Measurements from ENCODE around the gene GRN. TPM values are rescaled to one million over a fixed set of nuclear protein-coding genes. Genes with fewer than 3 reads are reported as not detected.

The GRN gene
- total RNA-seq, 4 donors from 2014 or later: 169 to 313 (median 260) TPM

- no peaks in the 10 kb centered on the region for H3K27me3 ChIP-seq
Observed at GRCh38 chr17:44349553-44350070, 4.5 kb downstream of the GRN start.

GRCh38 chr17:44350733-44351226 lies 5.7 kb downstream of the GRN start:
- Histone ChIP-seq H3K36me3 (peaks cover 22 to 53% (median 47%) of the 10 kb centered on the region in 4 donors), H3K9me3 (no peaks in the 10 kb centered on the region), H3K4me3 (no peak overlapping the region), H3K27me3 (no peaks in the 10 kb centered on the region), H3K4me1 (peaks cover 6 to 26% (median 20%) of the 10 kb centered on the region in 4 donors), H3K27ac (replicated peaks in 1 of 4) (no peak overlapping the region)
- TF ChIP-seq CTCF (IDR thresholded peaks at IDR 0.05) (peak; percentile 46 to 72 (median 50)), POLR2A (IDR thresholded peaks at IDR 0.05; ENCODE audit: low read depth) (no peak), EP300 (IDR thresholded peaks at IDR 0.05) (no peak)
- intact Hi-C loops (cut with DNase I): no loop called here
- WGBS: 65% methylated on average over 5 of the region's 6 CpGs
- DNase-seq (ENCODE audit: extremely low spot score): no peak

More at GRCh38 chr17:44349553-44350070, 4.5 kb downstream of the GRN start:
- 91% methylated on average over 7 of the region's 12 CpGs for WGBS
- DNase-seq (ENCODE audit: extremely low spot score): no peak
- Histone ChIP-seq H3K4me1 (peaks cover 7 to 34% (median 26%) of the 10 kb centered on the region in 4 donors), H3K9me3 (no peaks in the 10 kb centered on the region), H3K4me3 (no peak overlapping the region), H3K36me3 (peaks cover 22 to 53% (median 47%) of the 10 kb centered on the region in 4 donors), H3K27ac (replicated peaks in 1 of 4) (no peak overlapping the region)
- intact Hi-C loops (cut with DNase I): no loop called here
- TF ChIP-seq POLR2AphosphoS5 (IDR thresholded peaks at IDR 0.05): no peak
- TF ChIP-seq POLR2A (IDR thresholded peaks at IDR 0.05; ENCODE audit: low read depth): no peak
- TF ChIP-seq EP300 (IDR thresholded peaks at IDR 0.05): no peak
- TF ChIP-seq CTCF (IDR thresholded peaks at IDR 0.05): no peak

- no peaks in the 10 kb centered on the region for H3K9me3 ChIP-seq
- 87% methylated on average over 6 of the region's 8 CpGs for WGBS
- H3K27ac ChIP-seq (replicated peaks in 1 of 4): no peak overlapping the region
- intact Hi-C loops (cut with DNase I): no loop called here
- no peaks in the 10 kb centered on the region for H3K27me3 ChIP-seq
- peaks cover under 1 to 19% (median 13%) of the 10 kb centered on the region in 4 donors for H3K4me1 ChIP-seq
- TF ChIP-seq POLR2A (IDR thresholded peaks at IDR 0.05; ENCODE audit: low read depth) (no peak), EP300 (IDR thresholded peaks at IDR 0.05) (no peak), POLR2AphosphoS5 (IDR thresholded peaks at IDR 0.05) (no peak), CTCF (IDR thresholded peaks at IDR 0.05) (no peak)
- H3K36me3 ChIP-seq: peaks cover 22 to 53% (median 47%) of the 10 kb centered on the region in 4 donors
- no peak for DNase-seq (ENCODE audit: extremely low spot score)
- H3K4me3 ChIP-seq: no peak overlapping the region
Observed at GRCh38 chr17:44351464-44351863, 6.4 kb downstream of the GRN start.

GRCh38 chr17:44351961-44352827 lies 7.1 kb downstream of the GRN start:
- Histone ChIP-seq H3K4me3 (no peak overlapping the region), H3K4me1 (peaks cover 0 to 16% (median 9%) of the 10 kb centered on the region in 4 donors), H3K36me3 (peaks cover 22 to 53% (median 47%) of the 10 kb centered on the region in 4 donors), H3K27me3 (no peaks in the 10 kb centered on the region), H3K27ac (replicated peaks in 1 of 4) (no peak overlapping the region), H3K9me3 (no peaks in the 10 kb centered on the region)
- intact Hi-C loops (cut with DNase I): no loop called here
- DNase-seq (ENCODE audit: extremely low spot score): no peak
- no peak for TF ChIP-seq CTCF (IDR thresholded peaks at IDR 0.05)
- TF ChIP-seq POLR2AphosphoS5 (IDR thresholded peaks at IDR 0.05): no peak
- TF ChIP-seq EP300 (IDR thresholded peaks at IDR 0.05): no peak
- TF ChIP-seq POLR2A (IDR thresholded peaks at IDR 0.05; ENCODE audit: low read depth): no peak
- WGBS: 83% methylated on average over 15 of the region's 36 CpGs
